Measurements from ENCODE around the gene FARS2. TPM values are rescaled to one million over a fixed set of nuclear protein-coding genes. Genes with fewer than 3 reads are reported as not detected.

The FARS2 gene
- total and polyA plus RNA-seq, 2 donors (not counting 1 experiment from before 2014, with no cell fraction given), result 11.0 to 18.5 TPM

GRCh38 chr6:5761370-5761769 lies 500.1 kb downstream of the FARS2 start:
- no peak for TF ChIP-seq CTCF (conservative IDR thresholded peaks at IDR 0.05 in 1 of 2, IDR thresholded peaks at IDR 0.05 in 1 of 2; ENCODE audit: low read depth in 1 of 2, low read length in 2 of 2)
- no peak for TF ChIP-seq EZH2 (IDR thresholded peaks at IDR 0.05; ENCODE audit: low read length, missing control alignments)
- Histone ChIP-seq H3K27ac (ENCODE audit: insufficient read depth, low read length) (no peak overlapping the region), H3K36me3 (ENCODE audit: control insufficient read depth, insufficient read depth, low read length) (no peaks in the 10 kb centered on the region), H3K4me3 (replicated peaks in 1 of 4; ENCODE audit: control extremely low read depth in 1 of 4, insufficient read depth in 1 of 4, low read depth in 3 of 4, low read length in 4 of 4) (no peak overlapping the region), H3K4me1 (ENCODE audit: control insufficient read depth, extremely low read depth, insufficient read depth, low read length) (no peaks in the 10 kb centered on the region), H2AFZ (ENCODE audit: low read length) (no peak overlapping the region), H3K27me3 (ENCODE audit: control insufficient read depth, insufficient read depth, low read length) (no peaks in the 10 kb centered on the region), H4K20me1 (ENCODE audit: control insufficient read depth, extremely low read depth, insufficient read depth, low read length) (no peaks in the 10 kb centered on the region), H3K4me2 (ENCODE audit: extremely low read depth, insufficient read depth, low read length) (no peak overlapping the region), H3K9me3 (ENCODE audit: control insufficient read depth, insufficient read depth, low read depth, low read length) (no peaks in the 10 kb centered on the region), H3K9ac (ENCODE audit: insufficient read depth, low read length) (no peak overlapping the region), H3K79me2 (ENCODE audit: control insufficient read depth, insufficient read depth, low read length) (no peaks in the 10 kb centered on the region)
- DNase-seq (ENCODE audit: low read depth in 2 of 2), result peak in 1 of 2 donors; percentile 47

- DNase-seq (ENCODE audit: low read depth in 2 of 2), result no peak
- Histone ChIP-seq H3K79me2 (ENCODE audit: control insufficient read depth, insufficient read depth, low read length) (no peaks in the 10 kb centered on the region), H3K9me3 (ENCODE audit: control insufficient read depth, insufficient read depth, low read depth, low read length) (no peaks in the 10 kb centered on the region), H3K27ac (ENCODE audit: insufficient read depth, low read length) (no peak overlapping the region), H3K4me1 (ENCODE audit: control insufficient read depth, extremely low read depth, insufficient read depth, low read length) (no peaks in the 10 kb centered on the region), H3K9ac (ENCODE audit: insufficient read depth, low read length) (no peak overlapping the region), H3K27me3 (ENCODE audit: control insufficient read depth, insufficient read depth, low read length) (no peaks in the 10 kb centered on the region), H3K36me3 (ENCODE audit: control insufficient read depth, insufficient read depth, low read length) (no peaks in the 10 kb centered on the region), H3K4me2 (ENCODE audit: extremely low read depth, insufficient read depth, low read length) (no peak overlapping the region), H3K4me3 (replicated peaks in 1 of 4; ENCODE audit: control extremely low read depth in 1 of 4, insufficient read depth in 1 of 4, low read depth in 3 of 4, low read length in 4 of 4) (no peak overlapping the region), H2AFZ (ENCODE audit: low read length) (no peak overlapping the region), H4K20me1 (ENCODE audit: control insufficient read depth, extremely low read depth, insufficient read depth, low read length) (no peaks in the 10 kb centered on the region)
- TF ChIP-seq EZH2 (IDR thresholded peaks at IDR 0.05; ENCODE audit: low read length, missing control alignments), result no peak
- no peak for TF ChIP-seq CTCF (conservative IDR thresholded peaks at IDR 0.05 in 1 of 2, IDR thresholded peaks at IDR 0.05 in 1 of 2; ENCODE audit: low read depth in 1 of 2, low read length in 2 of 2)
Measured at GRCh38 chr6:5762561-5762968, 501.3 kb downstream of the FARS2 start.

GRCh38 chr6:5763407-5763806 lies 502.1 kb downstream of the FARS2 start:
- H2AFZ ChIP-seq (ENCODE audit: low read length), result no peak overlapping the region
- H3K79me2 ChIP-seq (ENCODE audit: control insufficient read depth, insufficient read depth, low read length), result no peaks in the 10 kb centered on the region
- TF ChIP-seq CTCF (conservative IDR thresholded peaks at IDR 0.05 in 1 of 2, IDR thresholded peaks at IDR 0.05 in 1 of 2; ENCODE audit: low read depth in 1 of 2, low read length in 2 of 2) (no peak), EZH2 (IDR thresholded peaks at IDR 0.05; ENCODE audit: low read length, missing control alignments) (no peak)
- no peak overlapping the region for H3K9ac ChIP-seq (ENCODE audit: insufficient read depth, low read length)
- no peaks in the 10 kb centered on the region for H4K20me1 ChIP-seq (ENCODE audit: control insufficient read depth, extremely low read depth, insufficient read depth, low read length)
- H3K36me3 ChIP-seq (ENCODE audit: control insufficient read depth, insufficient read depth, low read length), result no peaks in the 10 kb centered on the region
- H3K4me3 ChIP-seq (replicated peaks in 1 of 4; ENCODE audit: control extremely low read depth in 1 of 4, insufficient read depth in 1 of 4, low read depth in 3 of 4, low read length in 4 of 4), result no peak overlapping the region
- H3K9me3 ChIP-seq (ENCODE audit: control insufficient read depth, insufficient read depth, low read depth, low read length), result no peaks in the 10 kb centered on the region
- no peaks in the 10 kb centered on the region for H3K4me1 ChIP-seq (ENCODE audit: control insufficient read depth, extremely low read depth, insufficient read depth, low read length)
- H3K27ac ChIP-seq (ENCODE audit: insufficient read depth, low read length), result no peak overlapping the region
- H3K4me2 ChIP-seq (ENCODE audit: extremely low read depth, insufficient read depth, low read length), result no peak overlapping the region
- H3K27me3 ChIP-seq (ENCODE audit: control insufficient read depth, insufficient read depth, low read length), result no peaks in the 10 kb centered on the region
- DNase-seq (ENCODE audit: low read depth in 2 of 2), result peak in 1 of 2 donors; percentile 36

Measured in fibroblast of lung (primary cell).